ENCODE data around the gene ZNF587. TPM values are rescaled to one million over a fixed set of nuclear protein-coding genes. Genes with fewer than 3 reads are reported as not detected.
"Not testable (repeated sequence)": the region's sequence is repeated elsewhere in the genome, so short reads cannot be mapped to it uniquely, and the experiment has no call there.

ZNF587 gene
- total RNA-seq, 1 donor from 2014 or later = 36.8 TPM

- Mint-ChIP-seq H3K9me3 (ENCODE audit: unreplicated experiment) (no peaks in the 10 kb centered on the region), H3K27ac (ENCODE audit: unreplicated experiment) (no peak overlapping the region), H3K4me1 (ENCODE audit: unreplicated experiment) (peaks cover 21% of the 10 kb centered on the region), H3K27me3 (ENCODE audit: unreplicated experiment) (peaks cover 4% of the 10 kb centered on the region), H3K36me3 (ENCODE audit: low read depth, unreplicated experiment) (peaks cover 20% of the 10 kb centered on the region), H3K4me3 (ENCODE audit: unreplicated experiment) (no peak overlapping the region)
- TF ChIP-seq, protein P1, sequence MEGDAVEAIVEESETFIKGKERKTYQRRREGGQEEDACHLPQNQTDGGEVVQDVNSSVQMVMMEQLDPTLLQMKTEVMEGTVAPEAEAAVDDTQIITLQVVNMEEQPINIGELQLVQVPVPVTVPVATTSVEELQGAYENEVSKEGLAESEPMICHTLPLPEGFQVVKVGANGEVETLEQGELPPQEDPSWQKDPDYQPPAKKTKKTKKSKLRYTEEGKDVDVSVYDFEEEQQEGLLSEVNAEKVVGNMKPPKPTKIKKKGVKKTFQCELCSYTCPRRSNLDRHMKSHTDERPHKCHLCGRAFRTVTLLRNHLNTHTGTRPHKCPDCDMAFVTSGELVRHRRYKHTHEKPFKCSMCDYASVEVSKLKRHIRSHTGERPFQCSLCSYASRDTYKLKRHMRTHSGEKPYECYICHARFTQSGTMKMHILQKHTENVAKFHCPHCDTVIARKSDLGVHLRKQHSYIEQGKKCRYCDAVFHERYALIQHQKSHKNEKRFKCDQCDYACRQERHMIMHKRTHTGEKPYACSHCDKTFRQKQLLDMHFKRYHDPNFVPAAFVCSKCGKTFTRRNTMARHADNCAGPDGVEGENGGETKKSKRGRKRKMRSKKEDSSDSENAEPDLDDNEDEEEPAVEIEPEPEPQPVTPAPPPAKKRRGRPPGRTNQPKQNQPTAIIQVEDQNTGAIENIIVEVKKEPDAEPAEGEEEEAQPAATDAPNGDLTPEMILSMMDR (IDR thresholded peaks at IDR 0.05; ENCODE audit: unreplicated experiment) = no peak
- no peak for DNase-seq (ENCODE audit: low spot score)
These were observed 24.1 kb upstream of the ZNF587 start for GRCh38 chr19:57825511-57825910.

DNA sequence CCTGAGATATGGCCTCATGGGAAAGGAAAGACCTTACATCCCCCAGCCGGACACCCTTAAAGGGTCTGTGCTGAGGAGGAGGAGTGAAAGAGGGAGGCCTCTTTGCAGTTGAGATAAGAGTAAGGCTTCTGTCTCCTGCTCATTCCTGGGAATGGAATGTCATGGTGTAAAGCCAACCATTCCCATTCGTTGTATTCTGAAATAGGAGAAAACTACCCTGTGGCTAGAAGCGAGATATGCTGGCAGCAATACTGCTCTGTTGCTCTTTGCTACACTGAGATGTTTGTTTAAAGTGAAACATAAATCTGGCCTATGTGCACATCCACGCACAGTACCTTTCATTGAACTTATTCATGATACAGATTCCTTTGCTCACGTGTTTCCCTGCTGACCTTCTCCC, 20.3 kb upstream of the ZNF587 start:
- Mint-ChIP-seq H3K27ac (ENCODE audit: unreplicated experiment) (peak overlapping the region; percentile 94), H3K4me3 (ENCODE audit: unreplicated experiment) (peak overlapping the region; percentile 94), H3K27me3 (ENCODE audit: unreplicated experiment) (peaks cover 9% of the 10 kb centered on the region), H3K4me1 (ENCODE audit: unreplicated experiment) (peaks cover 20% of the 10 kb centered on the region), H3K9me3 (ENCODE audit: unreplicated experiment) (no peaks in the 10 kb centered on the region), H3K36me3 (ENCODE audit: low read depth, unreplicated experiment) (peaks cover 25% of the 10 kb centered on the region)
- no peak for DNase-seq (ENCODE audit: low spot score)
- TF ChIP-seq, protein P1 (IDR thresholded peaks at IDR 0.05; ENCODE audit: unreplicated experiment) = no peak

DNA sequence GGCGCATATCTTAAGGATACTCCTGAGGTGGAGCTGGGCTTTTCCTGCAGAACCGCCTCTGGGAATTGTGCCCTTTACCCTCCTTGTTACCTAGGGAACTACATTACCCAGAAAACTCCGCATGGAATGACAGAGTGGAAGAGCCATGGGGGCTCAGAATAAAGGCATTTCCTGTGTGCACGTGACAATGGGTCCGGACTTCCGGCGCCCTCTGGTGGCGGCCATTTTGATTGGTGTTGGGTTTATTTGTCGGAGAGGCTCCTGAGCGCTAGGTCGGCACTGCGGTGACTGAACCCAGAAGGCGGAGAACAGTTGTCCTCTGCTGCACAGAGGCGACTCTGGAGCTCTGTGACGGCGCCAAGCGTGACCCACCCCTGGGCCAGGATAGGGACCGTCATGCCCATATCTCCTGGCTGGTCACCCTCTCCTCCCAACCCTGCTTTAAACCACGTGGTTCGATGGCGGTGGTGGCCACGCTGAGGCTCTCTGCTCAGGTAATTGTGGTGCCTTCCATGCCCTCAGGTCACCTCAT, 19.5 kb upstream of the ZNF587 start, which contains the start of gene ZNF587B:
Gene ZNF587B, plus strand, starts transcription at position 229 of the 532 bp plus-strand sequence. Its CDS starts 230 bp downstream, at position 459.
- Mint-ChIP-seq H3K9me3 (ENCODE audit: unreplicated experiment) (no peaks in the 10 kb centered on the region), H3K27ac (ENCODE audit: unreplicated experiment) (peak within 1 kb of the TSS; percentile 94), H3K4me3 (ENCODE audit: unreplicated experiment) (peak within 1 kb of the TSS; percentile 94), H3K27me3 (ENCODE audit: unreplicated experiment) (peaks cover 9% of the 10 kb centered on the region), H3K4me1 (ENCODE audit: unreplicated experiment) (peaks cover 20% of the 10 kb centered on the region), H3K36me3 (ENCODE audit: low read depth, unreplicated experiment) (peaks cover 25% of the 10 kb centered on the region)
- peak; percentile 84 for DNase-seq (ENCODE audit: low spot score)
- TF ChIP-seq, protein P1 (IDR thresholded peaks at IDR 0.05; ENCODE audit: unreplicated experiment) = peak; percentile 56

DNA sequence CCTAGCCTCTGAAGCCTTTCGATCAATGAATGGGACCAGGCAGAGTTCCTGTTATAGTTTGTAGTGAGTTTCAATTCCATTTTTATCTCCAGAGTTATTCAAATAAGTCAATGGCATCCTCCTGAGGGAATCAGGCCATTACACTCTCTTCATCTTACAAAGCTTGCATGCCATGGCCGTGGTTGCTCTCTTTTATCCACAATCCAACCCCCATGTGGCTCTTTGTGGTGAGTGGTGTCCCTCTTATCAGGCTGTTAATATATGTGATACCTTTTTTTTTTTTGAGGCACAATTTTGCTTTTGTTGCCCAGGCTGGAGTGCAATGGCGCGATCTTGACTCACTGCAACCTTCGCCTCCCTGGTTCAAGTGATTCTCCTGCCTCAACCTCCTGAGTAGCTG, 12.7 kb upstream of the ZNF587 start:
- not testable (repeated sequence) for H3K27me3 Mint-ChIP-seq (ENCODE audit: unreplicated experiment); H3K9me3 Mint-ChIP-seq (ENCODE audit: unreplicated experiment); H3K4me1 Mint-ChIP-seq (ENCODE audit: unreplicated experiment); H3K4me3 Mint-ChIP-seq (ENCODE audit: unreplicated experiment); H3K27ac Mint-ChIP-seq (ENCODE audit: unreplicated experiment); DNase-seq (ENCODE audit: low spot score)
- H3K36me3 Mint-ChIP-seq (ENCODE audit: low read depth, unreplicated experiment) = peaks cover 34% of the 10 kb centered on the region

GRCh38 chr19:57838622-57839191, 11.0 kb upstream of the ZNF587 start:
- H3K4me3 Mint-ChIP-seq (ENCODE audit: unreplicated experiment) = peak overlapping the region; percentile 42
- H3K36me3 Mint-ChIP-seq (ENCODE audit: low read depth, unreplicated experiment) = peaks cover 33% of the 10 kb centered on the region
- not testable (repeated sequence) for DNase-seq (ENCODE audit: low spot score); H3K27me3 Mint-ChIP-seq (ENCODE audit: unreplicated experiment); H3K9me3 Mint-ChIP-seq (ENCODE audit: unreplicated experiment); H3K4me1 Mint-ChIP-seq (ENCODE audit: unreplicated experiment)
- peak overlapping the region; percentile 37 for H3K27ac Mint-ChIP-seq (ENCODE audit: unreplicated experiment)

DNA sequence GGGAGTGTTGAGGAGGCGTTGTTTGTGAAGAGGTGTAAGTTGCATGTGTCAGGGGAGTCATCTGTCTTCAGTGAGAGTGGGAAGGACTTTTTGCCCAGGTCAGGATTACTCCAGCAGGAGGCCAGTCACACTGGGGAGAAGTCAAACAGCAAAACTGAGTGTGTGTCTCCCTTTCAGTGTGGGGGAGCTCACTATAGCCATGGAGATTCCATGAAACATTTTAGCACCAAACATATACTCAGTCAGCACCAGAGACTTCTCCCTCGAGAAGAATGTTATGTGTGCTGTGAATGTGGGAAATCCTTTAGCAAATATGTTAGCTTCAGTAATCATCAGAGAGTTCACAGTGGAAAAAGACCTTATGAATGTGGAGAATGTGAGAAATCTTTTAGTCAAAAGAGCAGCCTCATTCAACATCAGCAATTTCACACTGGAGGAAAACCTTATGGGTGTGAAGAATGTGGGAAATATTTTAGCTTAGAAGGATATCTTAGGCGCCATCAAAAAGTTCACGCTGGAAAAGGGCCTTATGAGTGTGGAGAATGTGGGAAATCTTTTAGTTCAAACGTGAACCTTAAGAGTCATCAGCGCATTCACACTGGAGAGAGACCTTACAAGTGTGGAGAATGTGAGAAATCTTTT, 8.4 kb upstream of the ZNF587 start:
- no peak overlapping the region for H3K4me3 Mint-ChIP-seq (ENCODE audit: unreplicated experiment)
- TF ChIP-seq, protein P1 (IDR thresholded peaks at IDR 0.05; ENCODE audit: unreplicated experiment) = no peak
- H3K36me3 Mint-ChIP-seq (ENCODE audit: low read depth, unreplicated experiment) = peaks cover 37% of the 10 kb centered on the region
- H3K27me3 Mint-ChIP-seq (ENCODE audit: unreplicated experiment) = peaks cover 2% of the 10 kb centered on the region
- no peak for DNase-seq (ENCODE audit: low spot score)
- H3K4me1 Mint-ChIP-seq (ENCODE audit: unreplicated experiment) = peaks cover 3% of the 10 kb centered on the region
- H3K9me3 Mint-ChIP-seq (ENCODE audit: unreplicated experiment) = no peaks in the 10 kb centered on the region
- H3K27ac Mint-ChIP-seq (ENCODE audit: unreplicated experiment) = no peak overlapping the region

DNA sequence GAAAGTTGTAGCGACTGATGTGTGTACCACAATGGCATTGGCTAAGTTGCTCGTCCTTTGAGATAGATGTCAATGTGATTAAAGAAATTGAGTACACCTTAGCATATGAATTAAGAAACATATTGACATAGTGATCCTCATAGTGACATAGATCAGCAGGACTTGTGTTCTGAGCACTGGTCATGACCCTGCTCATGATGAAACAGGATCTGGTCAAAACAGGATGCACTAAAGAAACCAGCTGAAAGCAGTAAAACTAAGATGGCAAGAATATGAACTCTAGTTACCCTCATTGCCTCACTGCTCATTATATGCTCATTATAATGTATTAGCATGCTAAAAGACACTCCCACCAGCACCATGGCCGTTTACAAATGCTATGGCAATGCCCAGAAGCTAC, 2.5 kb upstream of the ZNF587 start:
- not testable (repeated sequence) for DNase-seq (ENCODE audit: low spot score); H3K27me3 Mint-ChIP-seq (ENCODE audit: unreplicated experiment); H3K9me3 Mint-ChIP-seq (ENCODE audit: unreplicated experiment); H3K4me3 Mint-ChIP-seq (ENCODE audit: unreplicated experiment)
- Mint-ChIP-seq H3K27ac (ENCODE audit: unreplicated experiment) (peak overlapping the region; percentile 74), H3K36me3 (ENCODE audit: low read depth, unreplicated experiment) (peaks cover 20% of the 10 kb centered on the region), H3K4me1 (ENCODE audit: unreplicated experiment) (peaks cover 16% of the 10 kb centered on the region)

DNA sequence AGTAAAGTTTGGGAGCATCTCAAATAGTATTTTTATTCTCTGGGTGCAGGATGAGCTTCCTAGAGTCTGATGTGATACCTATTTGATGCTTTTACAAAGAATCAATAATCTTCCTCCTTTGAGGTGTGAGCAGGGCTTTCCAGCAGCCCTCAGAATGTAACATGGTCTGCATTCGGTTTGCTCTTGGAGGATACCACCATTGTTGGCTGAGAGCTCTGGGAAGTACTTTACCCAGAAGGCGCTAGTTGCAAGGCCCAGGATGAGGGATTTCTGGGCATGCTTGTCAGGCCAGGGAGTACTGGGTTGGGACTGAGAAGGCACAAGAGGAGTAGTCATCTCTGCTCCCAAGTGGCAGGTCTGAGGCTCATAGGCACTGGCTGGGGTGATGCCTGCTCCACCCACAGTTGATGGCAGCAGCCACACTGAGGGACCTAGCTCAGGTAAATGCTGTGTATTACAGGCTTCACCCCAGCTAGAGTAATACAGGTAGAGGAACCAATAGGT, 445 bp upstream of the ZNF587 start:
- H3K4me1 Mint-ChIP-seq (ENCODE audit: unreplicated experiment) = peaks cover 16% of the 10 kb centered on the region
- H3K4me3 Mint-ChIP-seq (ENCODE audit: unreplicated experiment) = peak overlapping the region; percentile 99
- H3K9me3 Mint-ChIP-seq (ENCODE audit: unreplicated experiment); DNase-seq (ENCODE audit: low spot score): not testable (repeated sequence)
- H3K27ac Mint-ChIP-seq (ENCODE audit: unreplicated experiment) = peak overlapping the region; percentile 64
- H3K27me3 Mint-ChIP-seq (ENCODE audit: unreplicated experiment) = peaks cover 12% of the 10 kb centered on the region
- H3K36me3 Mint-ChIP-seq (ENCODE audit: low read depth, unreplicated experiment) = peaks cover 26% of the 10 kb centered on the region
